ENCODE results near the gene SEC11A. TPM values are rescaled to one million over a fixed set of nuclear protein-coding genes. Genes with fewer than 3 reads are reported as not detected.
"Not testable (repeated sequence)": the region's sequence is repeated elsewhere in the genome, so short reads cannot be mapped to it uniquely, and the experiment has no call there.

Gene SEC11A
- total and polyA plus RNA-seq, 11 donors: 55.7 to 152 (median 73.3) TPM

DNA sequence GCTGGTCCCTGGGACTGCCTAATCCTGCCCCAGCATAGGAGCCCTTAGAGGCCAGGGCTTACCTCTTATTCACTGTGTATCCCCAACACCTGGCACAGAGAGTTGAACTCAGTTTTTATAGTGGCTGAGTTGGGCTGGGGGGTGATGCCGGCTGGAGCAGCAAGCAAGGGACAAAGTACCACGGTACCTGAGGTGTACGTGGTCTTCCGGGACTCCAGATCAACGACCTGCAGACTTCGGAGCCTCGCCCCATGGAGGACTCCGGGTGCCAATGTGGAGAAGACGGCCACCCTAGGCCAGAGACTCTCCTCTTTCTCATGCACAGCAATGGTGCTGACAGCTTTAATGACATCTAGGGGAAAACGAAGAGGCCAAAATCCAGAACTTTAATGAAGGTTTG is 69.9 kb downstream of the SEC11A start:
- 88 to 97% (median 91%) methylated on average over 9 to 10 of the region's 10 CpGs for WGBS, 4 donors
- ATAC-seq: peak in 1 of 4 donors; percentile 6

DNA sequence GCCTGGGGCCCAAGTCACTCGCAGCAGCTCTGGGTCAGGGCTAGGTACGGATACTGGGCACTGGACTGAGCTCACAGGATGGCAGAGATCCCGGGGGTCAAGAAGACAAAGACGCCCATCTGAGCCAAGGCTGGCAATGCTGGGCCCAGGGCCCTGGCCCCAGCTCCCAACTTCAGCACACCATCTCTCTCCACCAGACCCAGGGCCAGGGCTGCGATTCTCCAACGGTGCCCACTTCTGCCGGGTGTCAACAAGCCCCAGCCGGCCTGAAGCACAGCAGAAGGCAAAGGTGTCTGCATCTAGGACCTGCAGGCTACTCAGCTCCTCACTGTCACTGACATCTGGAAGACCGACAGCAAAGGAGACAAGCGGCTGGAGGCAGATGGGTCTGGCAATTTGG is 70.4 kb downstream of the SEC11A start:
- Histone ChIP-seq H3K9me3 (no peaks in the 10 kb centered on the region), H3K4me1 (peaks cover 0 to 24% (median 11%) of the 10 kb centered on the region in 12 donors), H3K27me3 (no peaks in the 10 kb centered on the region), H3K36me3 (peaks cover 0 to 100% (median 99%) of the 10 kb centered on the region in 9 donors), H3K27ac (no peak overlapping the region), H3K4me3 (no peak overlapping the region)
- ATAC-seq: peak in 1 of 4 donors; percentile 5
- no peak for DNase-seq
- 85 to 95% (median 94%) methylated on average over 5 to 10 of the region's 10 CpGs for WGBS, 4 donors
- intact Hi-C loops (cut with DNase I): loop anchor here in 1 of 10 donors (5.0 kb wide), 1 partner anchor 43 kb away; the partner anchor contains the start of gene ZSCAN2
- TF ChIP-seq, protein P1, sequence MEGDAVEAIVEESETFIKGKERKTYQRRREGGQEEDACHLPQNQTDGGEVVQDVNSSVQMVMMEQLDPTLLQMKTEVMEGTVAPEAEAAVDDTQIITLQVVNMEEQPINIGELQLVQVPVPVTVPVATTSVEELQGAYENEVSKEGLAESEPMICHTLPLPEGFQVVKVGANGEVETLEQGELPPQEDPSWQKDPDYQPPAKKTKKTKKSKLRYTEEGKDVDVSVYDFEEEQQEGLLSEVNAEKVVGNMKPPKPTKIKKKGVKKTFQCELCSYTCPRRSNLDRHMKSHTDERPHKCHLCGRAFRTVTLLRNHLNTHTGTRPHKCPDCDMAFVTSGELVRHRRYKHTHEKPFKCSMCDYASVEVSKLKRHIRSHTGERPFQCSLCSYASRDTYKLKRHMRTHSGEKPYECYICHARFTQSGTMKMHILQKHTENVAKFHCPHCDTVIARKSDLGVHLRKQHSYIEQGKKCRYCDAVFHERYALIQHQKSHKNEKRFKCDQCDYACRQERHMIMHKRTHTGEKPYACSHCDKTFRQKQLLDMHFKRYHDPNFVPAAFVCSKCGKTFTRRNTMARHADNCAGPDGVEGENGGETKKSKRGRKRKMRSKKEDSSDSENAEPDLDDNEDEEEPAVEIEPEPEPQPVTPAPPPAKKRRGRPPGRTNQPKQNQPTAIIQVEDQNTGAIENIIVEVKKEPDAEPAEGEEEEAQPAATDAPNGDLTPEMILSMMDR (IDR thresholded peaks at IDR 0.05): no peak
- TF ChIP-seq POLR2A (IDR thresholded peaks at IDR 0.05): no peak

More for the DNA sequence above, 69.9 kb downstream of the SEC11A start:
- Histone ChIP-seq H3K36me3 (peaks cover 0 to 100% (median 99%) of the 10 kb centered on the region in 9 donors), H3K4me3 (no peak overlapping the region), H3K9me3 (no peaks in the 10 kb centered on the region), H3K4me1 (peaks cover 0 to 22% (median 11%) of the 10 kb centered on the region in 12 donors), H3K27me3 (no peaks in the 10 kb centered on the region), H3K27ac (no peak overlapping the region)
- DNase-seq: no peak
- intact Hi-C loops (cut with DNase I): loop anchor here in 1 of 10 donors (5.0 kb wide), 1 partner anchor 44 kb away; the partner anchor contains the start of gene ZSCAN2
- TF ChIP-seq POLR2A (IDR thresholded peaks at IDR 0.05): no peak
- TF ChIP-seq, protein P1 (IDR thresholded peaks at IDR 0.05): no peak

DNA sequence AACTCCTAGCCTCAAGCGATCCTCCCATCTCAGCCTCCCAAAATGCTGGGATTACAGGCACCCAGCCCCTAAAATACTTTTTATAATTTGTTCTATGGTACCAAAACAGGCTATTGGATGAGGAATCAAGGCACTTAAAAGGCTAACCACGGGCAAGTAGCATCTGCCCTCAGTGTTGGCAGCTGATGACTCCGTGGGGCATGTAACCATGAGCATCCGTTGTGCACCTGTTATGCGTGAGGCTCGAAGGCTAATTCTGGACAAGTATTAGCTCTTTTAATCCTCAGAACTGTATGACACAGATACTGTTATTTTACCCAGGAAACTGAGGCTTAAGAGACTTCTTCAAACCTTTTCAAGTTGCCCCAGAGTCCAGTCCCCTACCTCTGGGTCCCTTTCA is 72.1 kb downstream of the SEC11A start:
- no peak overlapping the region for H3K27ac ChIP-seq
- H3K9me3 ChIP-seq: no peaks in the 10 kb centered on the region
- H3K27me3 ChIP-seq: no peaks in the 10 kb centered on the region
- no peak for ATAC-seq
- TF ChIP-seq POLR2A (IDR thresholded peaks at IDR 0.05): no peak
- H3K4me1 ChIP-seq: peaks cover 0 to 14% (median 2%) of the 10 kb centered on the region in 12 donors
- peaks cover 0 to 100% (median 100%) of the 10 kb centered on the region in 9 donors for H3K36me3 ChIP-seq
- intact Hi-C loops (cut with DNase I): no loop called here
- 92 to 97% (median 92%) methylated on average over 6 of the region's 6 CpGs for WGBS, 4 donors
- H3K4me3 ChIP-seq: no peak overlapping the region
- DNase-seq: no peak

DNA sequence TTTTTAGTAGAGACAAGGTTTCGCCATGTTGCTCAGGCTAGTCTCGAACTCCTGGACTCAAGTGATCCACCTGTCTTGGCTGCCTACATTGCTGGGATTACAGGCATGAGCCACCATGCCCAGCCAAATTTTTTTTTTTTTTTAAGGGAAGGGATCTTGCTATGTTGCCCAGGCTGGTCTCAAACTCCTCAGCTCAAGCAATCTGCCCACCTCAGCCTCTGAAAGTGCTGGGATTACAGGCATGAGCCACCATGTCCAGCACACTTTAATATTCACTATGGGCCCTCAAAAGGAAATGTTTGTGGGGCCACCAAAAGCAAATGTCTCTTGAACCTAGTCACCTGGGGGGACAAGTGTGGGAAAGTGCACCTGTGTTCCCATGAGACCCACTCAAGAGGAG is 73.3 kb downstream of the SEC11A start:
- H3K9me3 ChIP-seq; ATAC-seq; H3K4me1 ChIP-seq; intact Hi-C loops (cut with DNase I); DNase-seq; H3K4me3 ChIP-seq; H3K27me3 ChIP-seq; H3K27ac ChIP-seq: not testable (repeated sequence)
- peaks cover 0 to 100% (median 100%) of the 10 kb centered on the region in 9 donors for H3K36me3 ChIP-seq
- 47 to 98% (median 77%) methylated on average over 2 of the region's 2 CpGs for WGBS, 4 donors

DNA sequence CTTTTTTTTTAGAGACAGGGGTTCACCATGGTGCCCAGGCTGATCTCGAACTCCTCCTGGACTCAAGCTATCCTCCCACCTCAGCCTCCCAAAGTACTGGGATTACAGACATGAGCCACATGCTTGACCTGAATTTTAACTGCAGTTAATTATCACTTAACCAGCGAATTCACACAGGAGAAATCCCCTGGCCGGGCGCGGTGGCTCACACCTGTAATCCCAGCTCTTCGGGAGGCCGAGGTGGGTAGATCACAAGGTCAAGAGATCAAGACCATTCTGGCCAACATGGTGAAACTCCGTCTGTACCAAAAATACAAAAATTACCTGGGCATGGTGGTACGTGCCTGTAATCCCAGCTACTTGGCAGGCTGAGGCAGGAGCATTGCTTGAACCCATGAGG is 74.1 kb downstream of the SEC11A start:
- H3K9me3 ChIP-seq; H3K4me3 ChIP-seq; H3K27me3 ChIP-seq; ATAC-seq; H3K27ac ChIP-seq; H3K4me1 ChIP-seq; DNase-seq; intact Hi-C loops (cut with DNase I): not testable (repeated sequence)
- H3K36me3 ChIP-seq: peaks cover 0 to 100% (median 99%) of the 10 kb centered on the region in 9 donors
- WGBS, 4 donors: 94 to 95% (median 94%) methylated on average over 9 of the region's 9 CpGs

DNA sequence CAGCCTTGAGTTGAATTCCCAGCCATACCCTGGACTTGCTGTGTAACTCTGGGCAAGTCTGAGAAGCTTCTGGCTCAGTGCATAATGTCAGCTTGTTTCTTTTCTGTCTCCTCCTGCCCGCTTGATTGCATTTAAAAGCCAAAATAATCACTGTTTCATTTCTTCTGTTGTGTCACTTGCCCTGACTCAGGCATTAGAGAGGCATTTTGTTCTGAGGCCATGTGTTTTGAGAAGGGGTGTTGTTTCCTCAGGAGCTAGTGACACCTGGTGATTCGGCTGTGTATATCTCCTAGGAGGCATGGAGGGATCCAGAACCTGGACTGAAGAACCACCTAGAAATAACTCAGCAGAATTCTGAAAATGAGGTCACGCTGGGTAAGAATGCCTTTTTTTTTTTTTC is 77.8 kb downstream of the SEC11A start:
- no peak overlapping the region for H3K27ac ChIP-seq
- 66 to 70% (median 69%) methylated on average over 3 of the region's 3 CpGs for WGBS, 4 donors
- TF ChIP-seq, protein P1 (IDR thresholded peaks at IDR 0.05): peak in 2 of 12 donors; percentile 5 to 15
- TF ChIP-seq POLR2A (IDR thresholded peaks at IDR 0.05): no peak
- H3K9me3 ChIP-seq: no peaks in the 10 kb centered on the region
- H3K4me1 ChIP-seq: peaks cover 0 to 32% (median 12%) of the 10 kb centered on the region in 12 donors
- intact Hi-C loops (cut with DNase I): loop anchor here in 2 of 10 donors (2.0 to 5.0 kb wide), 2 partner anchors 36 to 37 kb away; partner anchors contain the start of gene ZSCAN2 (in 2 of the 2)
- no peak overlapping the region for H3K4me3 ChIP-seq
- no peaks in the 10 kb centered on the region for H3K27me3 ChIP-seq
- DNase-seq (no peak), ATAC-seq (no peak)
- H3K36me3 ChIP-seq: peaks cover 0 to 74% (median 71%) of the 10 kb centered on the region in 9 donors
